GM19328 (cell line): ENCODE results near the gene HINT1.

ENCODE experiments used
- ATAC-seq: cut with Tn5 transposase; IDR thresholded peaks from one replicate; pipeline ENCODE4 v1.9.1; 2021; ENCODE audit warnings: mild to moderate bottlenecking, moderate library complexity; ENCODE audit not compliant: unreplicated experiment

The HINT1 gene

DNA sequence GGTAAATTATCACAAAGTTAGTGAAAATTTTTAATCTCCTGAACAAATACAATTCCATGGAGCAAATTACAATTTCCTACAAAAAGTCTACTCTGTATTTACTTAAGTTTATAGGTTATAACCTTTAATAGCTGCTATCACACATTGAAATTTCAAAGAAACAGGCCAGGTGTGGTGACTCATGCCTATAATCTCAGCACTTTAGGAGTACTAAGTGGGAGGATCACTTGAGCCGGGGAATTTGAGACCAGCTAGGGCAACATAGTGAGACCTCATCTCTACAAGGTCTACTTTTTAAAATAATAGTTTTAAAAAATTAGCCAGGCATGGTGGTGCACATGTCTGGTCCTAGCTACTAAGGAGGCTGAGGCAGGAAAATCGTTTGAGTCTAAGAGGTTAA lies 50.3 kb downstream of the HINT1 start:
- no peak for ATAC-seq

- ATAC-seq = no peak
Measured at GRCh38 chr5:131112424-131112823, 52.6 kb downstream of the HINT1 start.

GRCh38 chr5:131110256-131110594 lies 54.8 kb downstream of the HINT1 start:
- no peak for ATAC-seq

GRCh38 chr5:131109540-131110255 lies 55.4 kb downstream of the HINT1 start:
- peak; percentile 77 for ATAC-seq
